Loucy (cell line): ENCODE results near the gene NSFL1C.

Experiments
- EZH2phosphoT487 ChIP-seq: fragments of 200-600 bp; IDR thresholded peaks from 2 replicates; pipeline ENCODE4 v1.6.1; 2018; ENCODE audit warnings: antibody characterized with exemption, mild to moderate bottlenecking, moderate library complexity, borderline replicate concordance
- TF ChIP-seq, protein P1 (sequence below): fragments of 200-600 bp; sonication (generic); conservative IDR thresholded peaks from 2 replicates; pipeline ENCODE4 v1.5.1; 2014; ENCODE audit warnings: mild to moderate bottlenecking, antibody characterized with exemption, low read length

DNA sequence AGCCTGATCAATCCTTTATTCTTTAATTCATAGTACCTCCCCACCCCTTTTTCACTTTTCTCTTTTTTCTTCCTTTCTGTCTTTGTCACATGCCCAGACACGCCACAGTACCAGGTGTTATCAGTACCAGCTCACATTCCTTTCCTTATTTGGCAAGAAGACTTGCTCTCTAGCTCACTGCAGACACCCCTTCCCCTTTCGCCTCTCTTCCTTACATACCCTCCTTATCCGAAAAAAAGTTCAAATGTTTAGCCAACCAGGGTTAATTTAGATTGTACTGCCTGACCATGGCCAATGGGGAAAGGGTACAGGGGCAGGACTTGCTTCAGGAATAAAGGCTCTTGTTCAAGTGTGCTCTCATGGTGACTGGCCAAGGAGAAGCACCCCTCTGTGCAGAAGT is 33.8 kb upstream of the NSFL1C start:
- TF ChIP-seq, protein P1, sequence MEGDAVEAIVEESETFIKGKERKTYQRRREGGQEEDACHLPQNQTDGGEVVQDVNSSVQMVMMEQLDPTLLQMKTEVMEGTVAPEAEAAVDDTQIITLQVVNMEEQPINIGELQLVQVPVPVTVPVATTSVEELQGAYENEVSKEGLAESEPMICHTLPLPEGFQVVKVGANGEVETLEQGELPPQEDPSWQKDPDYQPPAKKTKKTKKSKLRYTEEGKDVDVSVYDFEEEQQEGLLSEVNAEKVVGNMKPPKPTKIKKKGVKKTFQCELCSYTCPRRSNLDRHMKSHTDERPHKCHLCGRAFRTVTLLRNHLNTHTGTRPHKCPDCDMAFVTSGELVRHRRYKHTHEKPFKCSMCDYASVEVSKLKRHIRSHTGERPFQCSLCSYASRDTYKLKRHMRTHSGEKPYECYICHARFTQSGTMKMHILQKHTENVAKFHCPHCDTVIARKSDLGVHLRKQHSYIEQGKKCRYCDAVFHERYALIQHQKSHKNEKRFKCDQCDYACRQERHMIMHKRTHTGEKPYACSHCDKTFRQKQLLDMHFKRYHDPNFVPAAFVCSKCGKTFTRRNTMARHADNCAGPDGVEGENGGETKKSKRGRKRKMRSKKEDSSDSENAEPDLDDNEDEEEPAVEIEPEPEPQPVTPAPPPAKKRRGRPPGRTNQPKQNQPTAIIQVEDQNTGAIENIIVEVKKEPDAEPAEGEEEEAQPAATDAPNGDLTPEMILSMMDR: no peak
- TF ChIP-seq EZH2phosphoT487: no peak
